HPDE6-E6E7 (cell line): ENCODE measurements around the gene VIPAS39.

Experiments
- DNase-seq: peaks from one replicate; pipeline ENCODE4 v3.0.0; 2011; ENCODE audit warnings: missing footprints; ENCODE audit errors: extremely low spot score

VIPAS39 gene

DNA sequence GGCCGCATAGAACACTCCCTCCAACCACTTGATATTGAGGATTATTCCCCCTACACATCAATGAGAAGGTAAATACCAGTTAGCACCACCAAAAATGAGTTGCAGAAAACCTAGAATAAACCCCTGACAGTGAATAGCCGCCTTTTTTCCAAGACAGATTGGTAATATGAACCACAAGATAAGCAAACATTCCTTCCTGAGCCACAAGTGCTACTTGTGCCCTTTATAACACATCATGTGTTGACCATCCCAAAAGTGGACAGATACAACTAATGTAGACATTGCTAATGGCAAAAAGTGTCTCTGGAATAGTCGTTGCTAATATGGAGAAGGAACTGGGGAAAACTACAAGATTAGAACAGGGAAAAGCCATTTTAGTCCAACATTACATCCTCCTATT lies 51.3 kb downstream of the VIPAS39 start:
- DNase-seq, result no peak

DNA sequence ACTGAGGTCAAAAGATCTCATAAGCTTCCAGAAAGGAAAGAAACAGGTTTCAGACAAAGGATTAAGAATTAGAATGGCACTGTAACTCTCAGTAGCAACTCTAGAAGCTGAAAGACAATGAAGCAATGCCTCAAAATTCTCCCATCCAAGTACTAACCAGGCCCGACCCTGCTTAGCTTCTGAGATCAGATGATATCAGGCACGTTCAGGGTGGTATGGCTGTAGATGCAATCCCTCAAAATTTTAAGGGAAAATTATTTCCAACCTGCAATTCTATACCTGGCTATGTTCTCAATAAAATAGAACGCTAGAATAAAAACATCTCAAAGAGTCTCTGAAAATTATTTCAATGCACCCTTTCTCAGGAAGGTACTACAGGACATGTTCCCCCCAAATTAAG lies 53.6 kb downstream of the VIPAS39 start:
- DNase-seq, result no peak

DNA sequence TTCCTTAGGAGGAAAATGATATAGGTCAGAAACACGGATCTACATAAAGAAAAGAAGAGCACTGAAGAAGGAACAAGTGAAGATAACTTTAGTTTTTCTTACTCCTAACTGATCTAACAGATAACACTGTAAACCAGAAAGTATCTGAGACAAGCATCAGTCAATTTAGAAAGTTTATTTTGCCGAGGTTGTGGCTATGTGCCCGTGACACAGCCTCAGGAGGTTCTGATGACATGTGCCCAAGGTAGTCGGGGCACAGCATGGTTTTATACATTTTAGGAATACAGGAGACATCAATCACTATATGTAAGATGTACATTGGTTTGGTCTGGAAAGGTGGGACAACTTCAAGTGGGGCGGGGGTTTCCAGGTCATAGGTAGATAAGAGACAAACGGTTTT lies 57.2 kb downstream of the VIPAS39 start:
- no peak for DNase-seq

DNA sequence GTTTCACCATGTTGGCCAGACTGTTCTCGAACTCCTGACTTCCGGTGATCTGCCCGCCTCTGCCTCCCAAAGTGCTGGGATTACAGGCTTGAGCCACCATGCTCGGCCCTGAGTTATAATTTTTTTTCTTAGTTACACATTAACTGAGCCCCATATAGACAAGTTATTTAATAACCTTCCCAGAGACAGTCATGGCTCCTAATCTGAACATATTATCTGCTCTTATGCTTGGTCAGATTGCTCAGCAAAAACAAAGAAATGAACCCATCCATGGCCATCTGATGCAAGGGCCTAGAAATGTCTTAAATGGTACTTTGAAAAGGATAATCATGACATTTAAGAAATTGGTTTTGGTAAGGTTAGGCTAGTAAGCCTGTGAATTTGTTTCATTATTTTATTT lies 67.2 kb downstream of the VIPAS39 start:
- no peak for DNase-seq

DNA sequence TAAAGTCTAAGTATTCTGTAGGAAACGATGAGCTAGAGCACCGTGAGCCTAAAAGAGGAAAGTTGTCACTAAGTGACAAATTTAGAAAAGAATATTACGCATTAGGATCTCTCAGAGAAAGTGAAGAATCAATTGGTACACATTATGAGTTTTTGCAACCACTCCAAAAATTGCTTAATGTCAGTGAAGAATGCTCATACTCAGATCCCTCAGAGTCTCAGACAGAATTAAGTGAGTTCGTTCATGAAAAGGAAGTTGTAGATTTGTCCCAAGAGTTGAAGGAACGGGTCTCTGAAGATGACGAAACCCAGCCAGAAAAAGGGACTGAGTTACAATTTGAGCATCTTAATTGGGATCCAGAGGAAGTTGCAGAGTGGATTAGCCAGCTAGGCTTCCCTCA lies 78.7 kb downstream of the VIPAS39 start:
- no peak for DNase-seq

DNA sequence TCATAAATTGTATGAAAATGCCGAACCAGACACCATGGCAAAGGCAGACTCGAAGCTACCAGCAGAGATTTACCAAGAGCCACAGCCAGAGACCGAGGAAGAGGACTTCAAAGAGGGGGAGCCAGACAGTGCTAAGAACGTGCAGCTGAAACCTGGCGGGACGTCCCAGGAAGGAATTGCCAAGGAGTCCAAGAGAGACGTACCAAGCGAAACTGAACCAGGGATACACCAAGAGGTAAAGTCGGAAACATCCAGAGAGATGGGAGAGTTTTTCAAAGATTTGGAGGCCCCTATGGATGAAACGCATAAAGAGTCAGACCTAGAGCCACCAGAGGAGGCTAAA lies 79.9 kb downstream of the VIPAS39 start:
- DNase-seq, result no peak

DNA sequence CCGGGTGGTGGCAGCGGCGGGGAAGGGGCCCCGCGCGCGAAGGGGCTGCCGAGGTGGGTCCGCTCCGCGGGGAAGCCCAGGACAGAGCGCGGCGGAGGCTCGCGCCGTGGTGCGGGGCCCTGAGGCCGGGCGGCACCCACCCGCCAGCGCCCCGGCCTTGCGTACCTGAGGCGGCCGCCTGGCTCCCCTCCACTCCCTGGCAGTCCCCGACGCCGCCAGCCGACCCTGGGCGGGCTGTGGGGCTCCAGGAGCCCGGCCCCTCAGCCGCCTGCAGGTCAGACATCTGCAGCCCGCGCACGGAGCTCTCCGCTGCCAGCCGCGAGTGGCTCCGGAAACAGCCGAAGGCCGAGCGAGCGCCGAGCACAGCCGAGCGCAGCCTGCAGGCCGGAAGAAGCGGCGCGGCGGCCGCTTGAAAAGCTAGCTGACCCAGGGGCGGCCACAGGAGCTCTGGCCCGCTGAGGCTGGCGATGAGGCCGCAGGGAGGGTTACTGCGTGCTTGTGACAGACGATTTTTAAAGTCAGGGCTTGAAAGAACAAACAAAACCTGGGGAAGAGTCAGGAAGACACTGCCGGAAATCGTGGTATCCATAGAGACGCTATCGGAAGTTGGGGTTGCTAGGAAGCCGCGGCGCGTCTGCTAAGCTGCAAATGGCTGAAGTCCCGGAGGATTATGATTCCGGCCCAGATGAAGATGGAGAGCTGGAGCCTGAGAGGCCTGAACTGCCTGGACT lies 80.5 kb downstream of the VIPAS39 start, which contains the start of the genes SAMD15 and TMED8:
Gene SAMD15, plus strand, starts transcription at position 609 of the 731 bp plus-strand sequence. Its CDS starts 40 bp downstream, at position 649.
Gene TMED8, minus strand, starts transcription at position 324 of the 731 bp plus-strand sequence. Its CDS starts 41 bp downstream, at position 283.
- DNase-seq, result peak; percentile 89
